H1 (cell line): ENCODE results near the gene CERKL. TPM values are rescaled to one million over a fixed set of nuclear protein-coding genes. Genes with fewer than 3 reads are reported as not detected.

Experiments used
- CTCF ChIA-PET: fragments of 300-600 bp; sonication (Branson Sonifier 250); formaldehyde crosslinking; loops from one replicate; lab custom pipeline; 2021; ENCODE audit not compliant: partially characterized antibody; lab: Charles Lee
- POLR2A ChIA-PET: fragments of 300-600 bp; sonication (Branson Sonifier 250); formaldehyde crosslinking; loops from one replicate; lab custom pipeline; 2021; ENCODE audit warnings: inconsistent platforms; ENCODE audit not compliant: partially characterized antibody; lab: Charles Lee
- DNase-seq, 2 experiments: peaks; one replicate each; pipeline versions ENCODE4 v3.0.0 to v3.0.0-alpha.2; 2010 to 2022; ENCODE audit warnings: low spot score in 2 of 2, low read depth in 1 of 2, mixed read lengths in 1 of 2
- FAIRE-seq: peaks from 2 replicates; lab custom pipeline; 2011; peaks lifted over from hg19 to GRCh38; lab: Jason Lieb, UNC
- H2AFZ ChIP-seq: 2 replicates; pipeline ENCODE4 v1.8.1; 2012; ENCODE audit warnings: low read length, inconsistent platforms
- H2AK5ac ChIP-seq: 2 replicates; pipeline ENCODE4 v1.6.1; 2013; ENCODE audit warnings: low read depth, low read length
- H2BK120ac ChIP-seq: replicated peaks from 2 replicates; pipeline ENCODE3; 2013; ENCODE audit warnings: low read depth, low read length, inconsistent platforms
- H2BK12ac ChIP-seq: 2 replicates; pipeline ENCODE4 v1.6.1; 2013; ENCODE audit warnings: low read depth, low read length
- H2BK15ac ChIP-seq: 2 replicates; pipeline ENCODE4 v1.6.1; 2013; ENCODE audit warnings: low read length
- H2BK20ac ChIP-seq: 2 replicates; pipeline ENCODE4 v1.6.1; 2013; ENCODE audit warnings: low read length
- H2BK5ac ChIP-seq: 2 replicates; pipeline ENCODE4 v1.6.1; 2013; ENCODE audit warnings: low read depth, low read length
- H3K14ac ChIP-seq: 2 replicates; pipeline ENCODE4 v1.6.1; 2013; ENCODE audit warnings: inconsistent platforms; ENCODE audit not compliant: insufficient read length
- H3K18ac ChIP-seq: 2 replicates; pipeline ENCODE4 v1.6.1; 2013; ENCODE audit warnings: low read length; ENCODE audit errors: extremely low read depth
- H3K23ac ChIP-seq: 2 replicates; pipeline ENCODE4 v1.6.1; 2013; ENCODE audit warnings: inconsistent platforms; ENCODE audit not compliant: insufficient read length
- H3K23me2 ChIP-seq: 2 replicates; pipeline ENCODE4 v1.6.1; 2013; ENCODE audit warnings: low read depth, low read length
- H3K27ac ChIP-seq: 2 replicates; pipeline ENCODE4 v1.6.1; 2011; ENCODE audit warnings: low read depth, low read length, inconsistent platforms
- H3K27me3 ChIP-seq, 4 experiments: replicated peaks in 1 of 4; 1 replicate in 1 of 4; 2 replicates in 3 of 4; pipeline versions ENCODE4 v1.6.1 to v1.8.1; 2011 to 2013; ENCODE audit warnings: low read length in 3 of 4, mild to moderate bottlenecking in 3 of 4, inconsistent platforms in 2 of 4, mixed read lengths in 2 of 4, moderate library complexity in 1 of 4; ENCODE audit not compliant: control insufficient read depth in 3 of 4, insufficient read depth in 3 of 4; ENCODE audit errors: extremely low read depth in 1 of 4
- H3K36me3 ChIP-seq, 4 experiments: 2 replicates each; pipeline versions ENCODE4 v1.6.1 to v1.8.1; 2011 to 2013; ENCODE audit warnings: mild to moderate bottlenecking in 4 of 4, low read length in 3 of 4, moderate library complexity in 2 of 4, control low read depth in 1 of 4, inconsistent platforms in 1 of 4; ENCODE audit not compliant: insufficient read depth in 4 of 4, control insufficient read depth in 2 of 4
- H3K4ac ChIP-seq: replicated peaks from 2 replicates; pipeline ENCODE3; 2013; ENCODE audit warnings: low read length, low read depth, mixed read lengths, inconsistent platforms; ENCODE audit not compliant: insufficient read length
- H3K4me1 ChIP-seq, 4 experiments: replicated peaks in 1 of 4; 1 replicate in 1 of 4; 2 replicates in 3 of 4; pipeline versions ENCODE4 v1.6.1 to v1.8.1; 2011 to 2013; ENCODE audit warnings: low read length in 3 of 4, inconsistent platforms in 2 of 4, mixed read lengths in 1 of 4; ENCODE audit not compliant: insufficient read depth in 4 of 4, control insufficient read depth in 3 of 4
- H3K4me2 ChIP-seq, 2 experiments: 2 replicates each; pipeline versions ENCODE4 v1.6.1 to v1.8.1; 2011 to 2013; ENCODE audit warnings: low read depth in 2 of 2, low read length in 2 of 2, control low read depth in 1 of 2, inconsistent platforms in 1 of 2, mild to moderate bottlenecking in 1 of 2; ENCODE audit not compliant: insufficient read depth in 1 of 2
- H3K4me3 ChIP-seq, 4 experiments: fragments of 200-600, 300-600 bp in 1 of 4; sonication (generic), shearing (Covaris generic), sonication (Bioruptor Twin) in 1 of 4; 2 replicates each; pipeline versions ENCODE4 v1.5.1 to v1.8.1; 2011 to 2016; ENCODE audit warnings: low read length in 4 of 4, low read depth in 3 of 4, control low read depth in 2 of 4, inconsistent platforms in 2 of 4, mild to moderate bottlenecking in 2 of 4, mixed read lengths in 1 of 4, moderate library complexity in 1 of 4; ENCODE audit not compliant: insufficient read depth in 2 of 4; ENCODE audit errors: extremely low read depth in 1 of 4
- H3K56ac ChIP-seq: replicated peaks from 2 replicates; pipeline ENCODE3; 2013; ENCODE audit warnings: low read depth, mild to moderate bottlenecking, mixed read lengths, low read length, inconsistent platforms; ENCODE audit not compliant: insufficient read length
- H3K79me1 ChIP-seq: 2 replicates; pipeline ENCODE4 v1.6.1; 2013; ENCODE audit warnings: low read depth, low read length, control low read depth
- H3K79me2 ChIP-seq, 2 experiments: 2 replicates each; pipeline versions ENCODE4 v1.6.1 to v1.8.1; 2012 to 2013; ENCODE audit warnings: low read length in 2 of 2, mild to moderate bottlenecking in 2 of 2, inconsistent platforms in 1 of 2; ENCODE audit not compliant: insufficient read depth in 2 of 2, control insufficient read depth in 1 of 2
- H3K9ac ChIP-seq, 4 experiments: replicated peaks in 1 of 4; 1 replicate in 1 of 4; 2 replicates in 3 of 4; pipeline versions ENCODE4 v1.6.1 to v1.8.1; 2011 to 2013; ENCODE audit warnings: low read depth in 3 of 4, low read length in 3 of 4, control low read depth in 2 of 4, mild to moderate bottlenecking in 2 of 4, moderate library complexity in 2 of 4, inconsistent platforms in 1 of 4; ENCODE audit errors: extremely low read depth in 1 of 4
- H3K9me3 ChIP-seq, 2 experiments: 2 replicates each; pipeline versions ENCODE4 v1.6.1 to v1.8.1; 2012 to 2013; ENCODE audit warnings: mild to moderate bottlenecking in 2 of 2, moderate library complexity in 2 of 2, control low read depth in 1 of 2, inconsistent platforms in 1 of 2, low read depth in 1 of 2, low read length in 1 of 2, mixed read lengths in 1 of 2; ENCODE audit not compliant: insufficient read depth in 2 of 2
- H4K20me1 ChIP-seq, 2 experiments: replicated peaks in 1 of 2; 2 replicates each; pipeline versions ENCODE3 to v1.8.1; 2011 to 2013; ENCODE audit warnings: inconsistent platforms in 2 of 2, low read length in 2 of 2, mild to moderate bottlenecking in 1 of 2; ENCODE audit not compliant: insufficient read depth in 2 of 2, control insufficient read depth in 1 of 2
- H4K5ac ChIP-seq: 2 replicates; pipeline ENCODE4 v1.6.1; 2013; ENCODE audit warnings: low read length, low read depth, mixed read lengths, inconsistent platforms; ENCODE audit not compliant: insufficient read length
- H4K8ac ChIP-seq: 2 replicates; pipeline ENCODE4 v1.8.0; 2013; ENCODE audit warnings: mild to moderate bottlenecking, moderate library complexity, low read length, inconsistent platforms; ENCODE audit not compliant: insufficient read depth; ENCODE audit errors: extremely low read depth
- H4K91ac ChIP-seq: replicated peaks from 2 replicates; pipeline ENCODE3; 2013; ENCODE audit warnings: low read length, mixed read lengths, inconsistent platforms; ENCODE audit not compliant: insufficient read length
- BCL11A ChIP-seq, 2 experiments: IDR thresholded peaks; one replicate each; pipeline ENCODE4 v1.6.1; 2011; ENCODE audit warnings: low read depth in 2 of 2, low read length in 2 of 2, mild to moderate bottlenecking in 2 of 2
- CBX5 ChIP-seq: fragments of 300-800, 300-1000 bp; sonication (generic); IDR thresholded peaks from 2 replicates; pipeline ENCODE4 v1.7.1; 2016; ENCODE audit warnings: antibody characterized with exemption, low read length, low read depth
- CEBPB ChIP-seq: IDR thresholded peaks from 2 replicates; pipeline ENCODE4 v1.6.1; 2012; ENCODE audit warnings: low read depth, low read length
- CREB1 ChIP-seq: IDR thresholded peaks from 2 replicates; pipeline ENCODE4 v1.6.1; 2012; ENCODE audit warnings: inconsistent platforms
- GTF2F1 ChIP-seq: IDR thresholded peaks from 2 replicates; pipeline ENCODE4 v1.6.1; 2012; ENCODE audit warnings: low read depth, low read length, improper control_type of control experiment, borderline replicate concordance
- JUN ChIP-seq: IDR thresholded peaks from 2 replicates; pipeline ENCODE4 v1.6.1; 2011; ENCODE audit warnings: low read depth, mild to moderate bottlenecking, improper control_type of control experiment, low read length
- NRF1 ChIP-seq: IDR thresholded peaks from 2 replicates; pipeline ENCODE4 v1.6.1; 2011; ENCODE audit warnings: mild to moderate bottlenecking, low read depth, low read length, improper control_type of control experiment
- POLR2A ChIP-seq, 2 experiments: IDR thresholded peaks; 1 replicate in 1 of 2; 2 replicates in 1 of 2; pipeline ENCODE4 v1.6.1; 2011; ENCODE audit warnings: low read depth in 2 of 2, low read length in 2 of 2, mild to moderate bottlenecking in 2 of 2; ENCODE audit errors: control extremely low read depth in 1 of 2
- POLR2AphosphoS5 ChIP-seq: IDR thresholded peaks from 2 replicates; pipeline ENCODE4 v1.6.1; 2011; ENCODE audit warnings: low read depth, low read length
- RAD21 ChIP-seq, 2 experiments: IDR thresholded peaks in 1 of 2; conservative IDR thresholded peaks in 1 of 2; 2 replicates each; pipeline ENCODE4 v1.6.1; 2011; ENCODE audit warnings: low read depth in 2 of 2, low read length in 2 of 2, improper control_type of control experiment in 1 of 2, inconsistent platforms in 1 of 2, mild to moderate bottlenecking in 1 of 2, moderate library complexity in 1 of 2
- RBBP5 ChIP-seq: IDR thresholded peaks from 2 replicates; pipeline ENCODE4 v1.7.1; 2012; ENCODE audit warnings: low read depth, mild to moderate bottlenecking, inconsistent platforms, low read length, moderate library complexity, borderline replicate concordance
- SIRT6 ChIP-seq: IDR thresholded peaks from one replicate; pipeline ENCODE4 v1.7.1; 2012; ENCODE audit warnings: low read length, inconsistent platforms
- ZNF274 ChIP-seq: IDR thresholded peaks from 2 replicates; pipeline ENCODE4 v1.7.0; 2012; ENCODE audit warnings: low read length, borderline replicate concordance; ENCODE audit errors: extremely low read depth
- polyA plus RNA-seq, 7 experiments: library from polyadenylated mRNA; depleted of rRNA in 3 of 7; stranded (reverse) in 5 of 7; unstranded in 2 of 7; fragments of >200 nt in 5 of 7; fragments of 200-250 nt in 2 of 7; gene quantifications; 1 replicate in 5 of 7; 2 replicates in 1 of 7; 4 replicates in 1 of 7; pipeline versions ENCODE4 v1.2.1 to v1.2.3, GENCODE V29; 2011 to 2013; ENCODE audit warnings: missing spikeins in 2 of 7, mixed read lengths in 2 of 7
- total RNA-seq: library from RNA; stranded (reverse); fragmentation: NEBNext Ultra II Directional; extraction: Animal tissue kit (Norgen Biotek cat#: 25700); gene quantifications from 2 replicates; pipeline ENCODE4 v1.2.1, GENCODE V29; 2021
- TF ChIP-seq, protein P1 (sequence below): IDR thresholded peaks from 2 replicates; pipeline ENCODE4 v1.6.1; 2012; ENCODE audit warnings: inconsistent platforms

Gene CERKL
- total and polyA plus RNA-seq, 2 of the 8 experiments (the other 6 are each of a cell fraction or from before 2014, with no cell fraction given): 0.05 TPM; not detected in 1

DNA sequence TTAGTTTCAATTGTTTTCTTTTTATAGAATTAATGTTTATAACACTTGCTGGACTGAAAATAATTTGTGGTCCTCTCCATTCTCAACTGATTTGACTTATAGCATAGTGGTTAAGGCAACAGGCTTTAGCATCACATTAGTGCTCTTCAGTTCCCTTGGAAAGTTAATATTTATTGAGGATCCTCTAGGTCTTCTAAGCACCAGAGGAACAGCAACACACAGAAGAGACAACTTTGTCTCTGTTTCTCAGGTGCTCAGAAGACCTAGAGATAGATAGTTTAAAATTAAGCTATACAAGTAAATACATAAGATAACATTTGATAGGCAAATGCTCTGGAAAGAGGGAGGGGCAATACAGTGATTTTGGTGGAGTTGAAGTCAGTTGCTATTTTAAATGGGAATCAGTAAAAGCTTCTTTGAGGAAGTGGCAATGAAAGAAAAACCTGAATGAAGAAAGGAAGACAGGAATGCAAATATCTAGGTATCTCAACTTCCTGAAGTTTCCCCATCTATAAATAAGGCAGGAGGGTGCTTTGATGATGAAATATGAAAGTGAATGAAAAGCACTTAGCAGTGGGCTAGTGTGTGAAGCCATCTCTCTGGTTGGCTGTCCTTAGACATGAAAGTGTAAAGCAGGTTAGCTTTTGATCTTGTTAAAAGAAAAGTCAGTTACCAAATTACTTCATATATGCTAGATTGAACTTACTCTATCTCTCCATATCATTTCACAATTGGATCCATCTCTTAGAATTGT is 15.5 kb upstream of the CERKL start:
- H2AFZ ChIP-seq: no peak overlapping the region
- no peaks in the 10 kb centered on the region for H3K79me2 ChIP-seq
- H3K4ac ChIP-seq: no peak overlapping the region

More for the DNA sequence above, 15.5 kb upstream of the CERKL start:
- Histone ChIP-seq H2BK5ac (no peak overlapping the region), H3K27me3 (peaks cover 5 to 22% (median 7%) of the 10 kb centered on the region in 4 experiments; a peak in 6 of 7 replicates), H2BK20ac (no peak overlapping the region), H3K4me2 (no peak overlapping the region), H3K79me1 (no peaks in the 10 kb centered on the region), H2BK120ac (no peak overlapping the region), H4K5ac (no peak overlapping the region), H4K91ac (no peak overlapping the region), H3K18ac (no peak overlapping the region), H3K14ac (no peak overlapping the region), H3K56ac (no peak overlapping the region), H2BK15ac (no peak overlapping the region), H3K27ac (no peak overlapping the region), H2BK12ac (no peak overlapping the region), H3K23me2 (no peaks in the 10 kb centered on the region), H2AK5ac (no peak overlapping the region), H3K9ac (no peak overlapping the region), H4K8ac (no peak overlapping the region), H3K23ac (no peak overlapping the region), H3K9me3 (no peaks in the 10 kb centered on the region), H4K20me1 (peaks cover under 1 to 2% of the 10 kb centered on the region in 2 experiments), H3K4me3 (no peak overlapping the region), H3K36me3 (no peaks in the 10 kb centered on the region), H3K4me1 (peaks cover 0 to 2% (median 0%) of the 10 kb centered on the region in 4 experiments; a peak in 2 of 7 replicates)
- ChIA-PET CTCF (interaction anchor here (1.1 to 1.5 kb wide), 2 partner anchors 14 to 43 kb away, joined by 4 read pairs; no protein-coding TSS in a partner anchor), POLR2A (no interaction called here)
- DNase-seq (no peak), FAIRE-seq (no peak)
- TF ChIP-seq RBBP5 (no peak), CREB1 (no peak), POLR2A (IDR thresholded peaks at IDR 0.05; ENCODE audit: control extremely low read depth in 1 of 2, low read depth in 2 of 2, low read length in 2 of 2) (no peak), GTF2F1 (no peak), JUN (no peak), BCL11A (IDR thresholded peaks at IDR 0.05; ENCODE audit: low read depth in 2 of 2, low read length in 2 of 2) (no peak), SIRT6 (no peak), NRF1 (no peak), POLR2AphosphoS5 (no peak), RAD21 (IDR thresholded peaks at IDR 0.05 in 1 of 2, conservative IDR thresholded peaks at IDR 0.05 in 1 of 2; ENCODE audit: low read depth in 2 of 2, low read length in 2 of 2) (no peak), CEBPB (no peak), ZNF274 (no peak), CBX5 (no peak)
- TF ChIP-seq, protein P1, sequence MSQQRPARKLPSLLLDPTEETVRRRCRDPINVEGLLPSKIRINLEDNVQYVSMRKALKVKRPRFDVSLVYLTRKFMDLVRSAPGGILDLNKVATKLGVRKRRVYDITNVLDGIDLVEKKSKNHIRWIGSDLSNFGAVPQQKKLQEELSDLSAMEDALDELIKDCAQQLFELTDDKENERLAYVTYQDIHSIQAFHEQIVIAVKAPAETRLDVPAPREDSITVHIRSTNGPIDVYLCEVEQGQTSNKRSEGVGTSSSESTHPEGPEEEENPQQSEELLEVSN: no peak
